Measurements from ENCODE around the gene CATSPERD. TPM values are rescaled to one million over a fixed set of nuclear protein-coding genes. Genes with fewer than 3 reads are reported as not detected.
A peak's percentile ranks its signal among the peaks of the same experiment; 100 is the strongest.

CATSPERD gene
- total RNA-seq, 1 experiment from 2014 or later = not detected

DNA sequence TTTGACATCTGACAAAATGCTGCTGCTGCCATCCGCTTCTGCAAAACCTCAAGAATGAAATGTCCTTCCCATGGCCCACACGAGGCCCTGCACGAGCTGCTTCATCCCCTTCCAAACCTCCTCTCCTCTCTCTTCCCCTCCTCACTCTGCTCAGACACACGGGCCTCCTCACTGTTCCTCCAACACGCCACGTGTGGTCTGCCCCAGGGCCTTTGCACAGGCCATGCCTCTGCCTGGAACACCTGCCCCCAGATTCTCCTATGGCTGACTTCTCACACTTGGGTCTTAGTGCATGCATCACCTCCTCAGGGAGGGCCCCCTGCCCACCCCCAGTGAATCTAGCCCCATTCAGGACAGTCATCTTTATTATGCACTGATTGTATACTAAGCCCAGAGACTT is 100.3 kb downstream of the CATSPERD start:
- no peak for DNase-seq
- no peaks in the 10 kb centered on the region for H3K36me3 ChIP-seq
- H3K27me3 ChIP-seq = no peaks in the 10 kb centered on the region

GRCh38 chr19:5821521-5822180 is 101.2 kb downstream of the CATSPERD start:
- no peaks in the 10 kb centered on the region for H3K36me3 ChIP-seq
- H3K27me3 ChIP-seq = no peaks in the 10 kb centered on the region
- no peak overlapping the region for H3K4me3 ChIP-seq
- DNase-seq = no peak
- H3K9me3 ChIP-seq = no peaks in the 10 kb centered on the region

More for the DNA sequence above, 100.3 kb downstream of the CATSPERD start:
- no peaks in the 10 kb centered on the region for H3K9me3 ChIP-seq
- no peak overlapping the region for H3K4me3 ChIP-seq

- no peaks in the 10 kb centered on the region for H3K27me3 ChIP-seq
- H3K4me3 ChIP-seq = no peak overlapping the region
- no peak for DNase-seq
- no peaks in the 10 kb centered on the region for H3K36me3 ChIP-seq
- H3K9me3 ChIP-seq = no peaks in the 10 kb centered on the region
These were observed 101.9 kb downstream of the CATSPERD start for GRCh38 chr19:5822181-5822844.

GRCh38 chr19:5823579-5824281 is 103.3 kb downstream of the CATSPERD start:
- peak; percentile 36 for DNase-seq
- Histone ChIP-seq H3K27me3 (no peaks in the 10 kb centered on the region), H3K9me3 (no peaks in the 10 kb centered on the region), H3K36me3 (no peaks in the 10 kb centered on the region), H3K4me3 (no peak overlapping the region)

DNA sequence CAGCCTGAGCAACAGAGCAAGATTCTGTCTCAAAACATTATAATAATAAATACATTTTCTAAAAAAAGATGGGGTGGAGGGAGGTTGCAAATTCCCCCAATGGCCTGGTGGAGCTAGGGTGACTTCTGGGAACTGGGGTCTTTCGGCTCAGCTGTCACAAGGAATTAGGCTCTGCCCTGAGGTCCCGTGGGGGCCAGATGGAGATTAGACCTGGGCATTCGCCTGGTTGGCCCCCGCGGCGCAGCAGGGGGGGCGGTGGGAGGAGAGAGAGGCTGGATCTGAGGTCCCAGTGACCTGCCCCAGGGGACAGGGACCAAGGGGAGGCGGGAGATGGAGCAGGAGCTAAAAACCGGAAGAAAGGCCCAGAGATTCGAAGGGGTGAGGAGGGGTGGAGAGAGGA is 104.3 kb downstream of the CATSPERD start:
- DNase-seq = no peak

DNA sequence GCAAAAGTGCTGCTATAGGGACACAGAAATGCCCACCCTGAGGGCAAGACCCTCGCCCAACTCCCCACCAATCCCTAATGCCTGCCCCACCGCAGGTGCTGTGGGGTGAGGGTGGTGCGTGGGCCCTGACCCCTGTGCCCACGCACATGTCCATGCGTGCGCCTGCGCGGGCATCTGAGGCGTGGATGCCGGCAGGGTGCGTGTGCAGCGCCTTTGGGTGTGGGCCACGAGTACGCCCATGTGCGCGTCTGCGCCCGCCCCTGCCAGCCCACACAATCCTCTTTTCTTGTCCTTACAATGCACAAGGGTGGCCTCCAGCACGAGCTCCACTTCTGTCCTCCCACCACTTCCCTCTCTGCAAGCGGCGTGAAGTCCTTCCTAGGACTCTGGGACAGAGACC is 104.7 kb downstream of the CATSPERD start:
- no peak for DNase-seq
- Histone ChIP-seq H3K27me3 (no peaks in the 10 kb centered on the region), H3K4me3 (no peak overlapping the region), H3K9me3 (no peaks in the 10 kb centered on the region), H3K36me3 (no peaks in the 10 kb centered on the region)

More for the DNA sequence above, 104.3 kb downstream of the CATSPERD start:
- no peaks in the 10 kb centered on the region for H3K9me3 ChIP-seq
- no peak overlapping the region for H3K4me3 ChIP-seq
- H3K36me3 ChIP-seq = no peaks in the 10 kb centered on the region
- no peaks in the 10 kb centered on the region for H3K27me3 ChIP-seq

DNA sequence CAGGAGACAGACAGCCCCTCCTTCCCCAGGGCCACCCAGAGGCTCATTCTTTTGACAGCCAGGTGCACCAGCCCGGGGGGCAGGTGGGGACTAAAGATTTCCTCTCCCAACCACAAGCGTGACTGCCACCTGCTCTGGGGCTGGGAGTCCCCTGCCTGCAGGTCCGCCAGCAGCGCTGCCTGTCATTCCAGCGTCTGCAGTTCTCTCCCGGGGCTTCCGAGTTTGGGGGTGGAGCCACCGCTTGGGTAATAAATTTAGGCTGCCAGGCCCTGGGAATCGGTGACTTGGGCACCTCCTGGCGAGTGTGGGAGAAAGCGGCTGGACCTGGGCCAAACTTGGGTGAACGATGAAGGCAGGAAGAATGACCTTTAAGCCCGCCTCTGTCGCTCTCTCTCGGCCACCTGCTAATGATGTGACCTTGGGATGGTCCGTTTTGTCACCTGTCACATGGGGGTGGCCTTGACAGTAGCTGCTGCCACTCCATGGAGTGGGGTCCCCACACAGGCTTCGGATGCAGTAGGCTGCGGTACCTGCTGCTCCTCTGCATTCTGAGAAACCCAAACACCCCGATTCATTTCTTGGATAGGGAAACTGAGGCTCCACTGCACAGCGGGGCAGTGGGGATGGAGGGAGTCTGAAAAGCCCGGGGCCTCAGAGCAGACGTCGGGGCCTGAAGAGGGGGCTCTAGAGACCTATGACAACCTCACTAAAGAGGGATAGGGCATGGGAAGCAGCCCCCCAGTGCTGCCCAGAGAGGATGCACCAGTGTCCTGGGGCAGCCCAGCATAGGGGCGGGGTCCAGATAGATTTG is 106.3 kb downstream of the CATSPERD start:
- H3K27me3 ChIP-seq = no peaks in the 10 kb centered on the region
- no peak overlapping the region; the same call in 1 of the 2 replicates for H3K4me3 ChIP-seq
- H3K9me3 ChIP-seq = no peaks in the 10 kb centered on the region
- H3K36me3 ChIP-seq = no peaks in the 10 kb centered on the region
- peak; percentile 57 for DNase-seq

DNA sequence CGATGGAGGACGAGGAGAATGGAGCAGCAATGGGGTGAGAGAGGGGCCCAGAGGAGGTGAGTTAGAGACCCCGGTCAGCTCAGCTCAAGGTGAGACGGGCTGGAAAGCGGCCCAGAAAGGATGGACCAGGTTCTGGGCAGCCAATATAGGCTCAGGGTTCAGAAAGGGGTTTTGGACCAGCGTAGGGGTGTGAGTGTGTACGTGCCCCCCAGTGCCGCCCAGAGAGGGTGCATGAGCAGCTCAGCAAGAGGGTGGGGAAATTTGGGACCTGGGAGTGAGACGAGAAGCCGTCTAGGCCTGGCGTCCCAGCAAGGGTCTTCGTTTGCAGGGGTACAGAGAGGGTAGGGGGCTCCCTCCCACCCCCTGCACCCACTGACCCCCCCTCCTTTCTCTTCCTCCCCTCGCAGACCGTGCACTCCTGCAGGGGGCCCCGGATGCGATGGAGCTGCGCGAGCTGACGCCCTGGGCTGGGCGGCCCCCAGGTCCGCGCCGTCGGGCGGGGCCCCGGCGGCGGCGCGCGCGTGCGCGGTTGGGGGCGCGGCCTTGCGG is 107.0 kb downstream of the CATSPERD start:
- Histone ChIP-seq H3K36me3 (no peaks in the 10 kb centered on the region), H3K27me3 (no peaks in the 10 kb centered on the region), H3K9me3 (no peaks in the 10 kb centered on the region), H3K4me3 (peak overlapping the region; percentile 36)
- no peak for DNase-seq

- no peaks in the 10 kb centered on the region for H3K9me3 ChIP-seq
- no peaks in the 10 kb centered on the region for H3K36me3 ChIP-seq
- no peaks in the 10 kb centered on the region for H3K27me3 ChIP-seq
- DNase-seq = peak; percentile 89
- H3K4me3 ChIP-seq = peak overlapping the region; percentile 53
These were observed 107.6 kb downstream of the CATSPERD start for GRCh38 chr19:5827891-5828660.

Other genes with a start within 250 kb of the CATSPERD start
- gene TINCR, start 152.7 kb upstream of the CATSPERD start, total RNA-seq (2014; rRNA removed; shearing (Covaris generic); ENCODE audit: low replicate concordance) = 0.10 and 0.23 TPM in 2 replicates
- 5.1 and 12.3 TPM in 2 replicates for gene SAFB2, start 97.9 kb upstream of the CATSPERD start, total RNA-seq (2014; rRNA removed; shearing (Covaris generic); ENCODE audit: low replicate concordance)
- 22.8 and 33.0 TPM in 2 replicates for gene SAFB, start 97.6 kb upstream of the CATSPERD start, total RNA-seq (2014; rRNA removed; shearing (Covaris generic); ENCODE audit: low replicate concordance)
- gene MICOS13, start 40.1 kb upstream of the CATSPERD start, total RNA-seq (2014; rRNA removed; shearing (Covaris generic); ENCODE audit: low replicate concordance) = 21.8 and 75.4 TPM in 2 replicates
- 3.6 and 5.8 TPM in 2 replicates for gene HSD11B1L, start 39.6 kb upstream of the CATSPERD start, total RNA-seq (2014; rRNA removed; shearing (Covaris generic); ENCODE audit: low replicate concordance)
- 562 and 599 TPM in 2 replicates for gene RPL36, start 30.3 kb upstream of the CATSPERD start, total RNA-seq (2014; rRNA removed; shearing (Covaris generic); ENCODE audit: low replicate concordance)
- 45.3 and 79.2 TPM in 2 replicates for gene LONP1, start 491 bp upstream of the CATSPERD start, total RNA-seq (2014; rRNA removed; shearing (Covaris generic); ENCODE audit: low replicate concordance)
- gene PRR22, start 64.1 kb downstream of the CATSPERD start, total RNA-seq (2014; rRNA removed; shearing (Covaris generic); ENCODE audit: low replicate concordance) = 3.6 TPM in 1 of 2 replicates, not detected in the other
- gene DUS3L, start 70.5 kb downstream of the CATSPERD start, total RNA-seq (2014; rRNA removed; shearing (Covaris generic); ENCODE audit: low replicate concordance) = 54.1 and 61.0 TPM in 2 replicates
- gene NRTN, start 84.4 kb downstream of the CATSPERD start, total RNA-seq (2014; rRNA removed; shearing (Covaris generic); ENCODE audit: low replicate concordance) = 1.4 TPM in 1 of 2 replicates, not detected in the other
- gene FUT6, start 119.1 kb downstream of the CATSPERD start, total RNA-seq (2014; rRNA removed; shearing (Covaris generic); ENCODE audit: low replicate concordance) = not detected in 2 replicates
- not detected in 2 replicates for gene FUT3, start 130.8 kb downstream of the CATSPERD start, total RNA-seq (2014; rRNA removed; shearing (Covaris generic); ENCODE audit: low replicate concordance)
- not detected in 2 replicates for gene FUT5, start 149.9 kb downstream of the CATSPERD start, total RNA-seq (2014; rRNA removed; shearing (Covaris generic); ENCODE audit: low replicate concordance)
- gene NDUFA11, start 183.2 kb downstream of the CATSPERD start, total RNA-seq (2014; rRNA removed; shearing (Covaris generic); ENCODE audit: low replicate concordance) = 105 and 257 TPM in 2 replicates
- gene VMAC, start 184.2 kb downstream of the CATSPERD start, total RNA-seq (2014; rRNA removed; shearing (Covaris generic); ENCODE audit: low replicate concordance) = 1.8 and 4.5 TPM in 2 replicates
- gene CAPS, start 193.6 kb downstream of the CATSPERD start, total RNA-seq (2014; rRNA removed; shearing (Covaris generic); ENCODE audit: low replicate concordance) = 0.30 and 0.36 TPM in 2 replicates